ENCODE results near the gene AK1.
"Not testable (repeated sequence)": the region's sequence is repeated elsewhere in the genome, so short reads cannot be mapped to it uniquely, and the experiment has no call there.

DNA sequence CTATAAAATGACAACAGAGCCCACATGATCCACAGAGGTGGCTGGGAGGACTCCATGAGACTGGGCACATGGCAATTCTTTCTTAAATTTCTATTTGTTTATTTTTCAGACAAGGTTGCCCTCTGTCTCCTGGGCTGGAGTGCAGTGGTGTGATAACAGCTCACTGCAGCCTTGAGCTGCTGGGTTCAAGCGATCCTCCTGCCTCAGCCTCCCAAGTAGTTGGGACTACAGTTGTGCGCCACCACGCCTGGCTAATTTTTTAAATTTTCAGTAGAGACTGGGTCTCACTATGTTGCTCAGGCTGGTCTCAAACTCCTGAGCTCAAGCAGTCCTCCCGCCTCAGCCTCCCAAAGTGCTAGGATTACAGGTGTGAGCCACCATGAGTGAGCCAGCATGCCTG is 31.9 kb downstream of the AK1 start:
- not testable (repeated sequence) for TF ChIP-seq CTCF (conservative IDR thresholded peaks at IDR 0.05); EZH2 (IDR thresholded peaks at IDR 0.05; ENCODE audit: low read depth)

Data from PC-9 (cell line).